Measurements from ENCODE around the gene MPC2. TPM values are rescaled to one million over a fixed set of nuclear protein-coding genes. Genes with fewer than 3 reads are reported as not detected.
A peak's percentile ranks its signal among the peaks of the same experiment; 100 is the strongest.

Gene MPC2
- total RNA-seq, 1 experiment from 2014 or later = 124 TPM

- no peak overlapping the region for H3K27ac Mint-ChIP-seq (ENCODE audit: unreplicated experiment)
- H3K4me1 Mint-ChIP-seq (ENCODE audit: low read depth, unreplicated experiment) = peaks cover 38% of the 10 kb centered on the region
- BruUV-seq (replicated peaks) = no TSS peak
- H3K9me3 Mint-ChIP-seq (ENCODE audit: low read depth, unreplicated experiment) = no peaks in the 10 kb centered on the region
- H3K4me3 Mint-ChIP-seq (ENCODE audit: low read depth, unreplicated experiment) = no peak overlapping the region
- intact Hi-C loops (cut with micrococcal nuclease; ENCODE audit: unreplicated experiment) = no loop called here
- H3K36me3 Mint-ChIP-seq (ENCODE audit: insufficient read depth, unreplicated experiment) = peaks cover 22% of the 10 kb centered on the region
- H3K27me3 Mint-ChIP-seq (ENCODE audit: unreplicated experiment) = no peaks in the 10 kb centered on the region
- no peak for TF ChIP-seq CTCF (IDR thresholded peaks at IDR 0.05; ENCODE audit: unreplicated experiment)
- CTCF ChIA-PET = interaction anchor here (0.6 kb wide), 1 partner anchor 26 kb away, joined by 3 read pairs; no protein-coding TSS in a partner anchor
- DNase-seq = no peak
Observed at GRCh38 chr1:167924102-167924501, 12.8 kb downstream of the MPC2 start.

- intact Hi-C loops (cut with micrococcal nuclease; ENCODE audit: unreplicated experiment) = no loop called here
- H3K4me1 Mint-ChIP-seq (ENCODE audit: low read depth, unreplicated experiment) = peaks cover 41% of the 10 kb centered on the region
- no TSS peak for BruUV-seq (replicated peaks)
- no peak for DNase-seq
- TF ChIP-seq CTCF (IDR thresholded peaks at IDR 0.05; ENCODE audit: unreplicated experiment) = no peak
- CTCF ChIA-PET = interaction anchor here (0.6 kb wide), 1 partner anchor 26 kb away, joined by 3 read pairs; no protein-coding TSS in a partner anchor
- H3K9me3 Mint-ChIP-seq (ENCODE audit: low read depth, unreplicated experiment) = no peaks in the 10 kb centered on the region
- H3K4me3 Mint-ChIP-seq (ENCODE audit: low read depth, unreplicated experiment) = no peak overlapping the region
- peaks cover 22% of the 10 kb centered on the region for H3K36me3 Mint-ChIP-seq (ENCODE audit: insufficient read depth, unreplicated experiment)
- H3K27me3 Mint-ChIP-seq (ENCODE audit: unreplicated experiment) = no peaks in the 10 kb centered on the region
- H3K27ac Mint-ChIP-seq (ENCODE audit: unreplicated experiment) = no peak overlapping the region
Observed at GRCh38 chr1:167923324-167924056, 13.4 kb downstream of the MPC2 start.

GRCh38 chr1:167922611-167923074 lies 14.2 kb downstream of the MPC2 start:
- no TSS peak for BruUV-seq (replicated peaks)
- Mint-ChIP-seq H3K4me1 (ENCODE audit: low read depth, unreplicated experiment) (peaks cover 43% of the 10 kb centered on the region), H3K27ac (ENCODE audit: unreplicated experiment) (peak overlapping the region; percentile 30), H3K4me3 (ENCODE audit: low read depth, unreplicated experiment) (no peak overlapping the region), H3K27me3 (ENCODE audit: unreplicated experiment) (no peaks in the 10 kb centered on the region), H3K9me3 (ENCODE audit: low read depth, unreplicated experiment) (no peaks in the 10 kb centered on the region), H3K36me3 (ENCODE audit: insufficient read depth, unreplicated experiment) (peaks cover 21% of the 10 kb centered on the region)
- CTCF ChIA-PET = no interaction called here
- no peak for DNase-seq
- intact Hi-C loops (cut with micrococcal nuclease; ENCODE audit: unreplicated experiment) = no loop called here
- TF ChIP-seq CTCF (IDR thresholded peaks at IDR 0.05; ENCODE audit: unreplicated experiment) = no peak

GRCh38 chr1:167922023-167922422 lies 14.8 kb downstream of the MPC2 start:
- Mint-ChIP-seq H3K27ac (ENCODE audit: unreplicated experiment) (no peak overlapping the region), H3K9me3 (ENCODE audit: low read depth, unreplicated experiment) (no peaks in the 10 kb centered on the region), H3K4me3 (ENCODE audit: low read depth, unreplicated experiment) (no peak overlapping the region), H3K36me3 (ENCODE audit: insufficient read depth, unreplicated experiment) (peaks cover 19% of the 10 kb centered on the region), H3K4me1 (ENCODE audit: low read depth, unreplicated experiment) (peaks cover 43% of the 10 kb centered on the region), H3K27me3 (ENCODE audit: unreplicated experiment) (no peaks in the 10 kb centered on the region)
- TF ChIP-seq CTCF (IDR thresholded peaks at IDR 0.05; ENCODE audit: unreplicated experiment) = no peak
- intact Hi-C loops (cut with micrococcal nuclease; ENCODE audit: unreplicated experiment) = no loop called here
- no peak for DNase-seq
- no TSS peak for BruUV-seq (replicated peaks)
- CTCF ChIA-PET = interaction anchor here (0.7 kb wide), 1 partner anchor 8 kb away, joined by 3 read pairs; no protein-coding TSS in a partner anchor
